LNCAP (cell line): ENCODE data around the gene BZW2.

ENCODE experiments used
- CTCF ChIP-seq: fragments of 450-650 bp; IDR thresholded peaks from 2 replicates; pipeline ENCODE4 v1.5.1; 2017; ENCODE audit warnings: mild to moderate bottlenecking

The BZW2 gene

GRCh38 chr7:16611711-16612110, 34.3 kb upstream of the BZW2 start:
- no peak for TF ChIP-seq CTCF

- no peak for TF ChIP-seq CTCF
These were observed 30.8 kb upstream of the BZW2 start for GRCh38 chr7:16615228-16615627.

DNA sequence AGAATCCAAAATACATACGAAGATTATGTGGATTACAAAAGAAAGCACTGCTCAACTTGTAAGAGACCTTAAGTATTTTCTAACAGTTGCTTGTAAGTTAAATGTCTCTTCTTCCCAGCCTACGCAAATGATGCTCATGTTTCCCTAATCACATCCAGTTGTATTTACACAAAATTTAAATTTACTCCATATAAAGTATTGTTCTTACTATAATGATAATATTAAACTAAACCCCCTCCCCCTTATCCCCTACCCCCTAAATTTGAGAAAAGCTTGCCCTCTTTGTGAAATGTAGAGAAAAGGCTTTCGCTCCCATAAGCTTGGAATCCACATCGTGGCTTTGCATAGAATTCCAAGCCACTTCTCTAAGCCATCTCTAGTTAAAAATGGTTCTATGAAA, 29.9 kb upstream of the BZW2 start:
- no peak for TF ChIP-seq CTCF

DNA sequence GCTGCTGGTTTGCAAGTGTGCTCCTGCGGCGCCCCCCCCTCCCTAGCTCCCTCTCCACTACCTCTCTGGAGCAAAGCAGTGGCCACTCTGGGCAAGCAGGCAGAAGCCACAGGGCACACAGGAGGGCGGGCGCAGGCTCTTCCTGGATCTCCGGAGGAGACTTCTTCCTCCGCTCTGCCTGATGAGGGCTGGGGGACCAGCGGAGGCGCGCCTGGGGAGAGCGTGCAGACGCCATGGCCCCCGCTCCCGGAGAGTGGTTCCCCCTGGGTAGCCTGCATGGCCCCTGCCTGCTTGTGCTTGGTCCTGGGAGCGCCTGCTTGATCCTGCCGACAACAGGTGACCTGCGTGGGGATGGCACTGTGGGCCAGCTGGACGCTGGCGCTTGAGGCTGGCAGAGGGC, 29.4 kb upstream of the BZW2 start:
- TF ChIP-seq CTCF, result no peak

- no peak for TF ChIP-seq CTCF
These were observed 26.0 kb upstream of the BZW2 start for GRCh38 chr7:16619979-16620408.

DNA sequence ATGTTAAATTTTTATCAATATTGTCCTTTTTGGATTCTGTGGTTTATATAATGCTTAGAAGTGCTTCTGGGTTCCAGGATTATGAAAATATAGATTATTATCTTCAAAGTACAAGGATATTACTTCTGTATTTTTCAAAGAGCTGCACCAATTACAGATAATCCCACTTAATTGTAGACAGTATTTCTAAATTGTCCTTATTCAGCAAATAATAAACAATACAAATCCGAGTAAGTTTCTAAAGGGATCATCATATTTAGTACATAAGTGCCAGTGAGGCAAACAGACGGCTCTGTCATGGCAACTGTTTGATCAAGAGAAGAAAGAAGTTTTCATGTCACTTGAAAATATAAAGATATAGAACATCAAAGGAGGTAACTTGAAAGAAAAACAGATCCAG, 19.6 kb upstream of the BZW2 start:
- no peak for TF ChIP-seq CTCF

GRCh38 chr7:16627236-16627635, 18.7 kb upstream of the BZW2 start:
- no peak for TF ChIP-seq CTCF

- no peak for TF ChIP-seq CTCF
These were observed 15.3 kb upstream of the BZW2 start for GRCh38 chr7:16630654-16631053.
